IMR-90 (cell line): ENCODE measurements around the gene FCHO1. TPM values are rescaled to one million over a fixed set of nuclear protein-coding genes. Genes with fewer than 3 reads are reported as not detected.

Experiments
- ATAC-seq: fragments of 200-7000 bp; cut with Tn5 transposase; 2 replicates; pipeline ENCODE4 v1.9.1; 2020; ENCODE audit warnings: low read depth, mild to moderate bottlenecking, moderate library complexity
- BruUV-seq: library from RNA; stranded (reverse); fragments of 400-500 nt; replicated peaks from 2 replicates; lab custom pipeline; 2021; lab: Mats Ljungman, UMichigan
- CTCF ChIA-PET: fragments of 300-600 bp; formaldehyde crosslinking; extraction: SDS; loops from one replicate; lab custom pipeline; 2021; ENCODE audit warnings: antibody characterized with exemption; lab: Yijun Ruan, JAX
- POLR2A ChIA-PET: fragments of 300-600 bp; sonication (Branson Sonifier 250); formaldehyde crosslinking; loops from one replicate; lab custom pipeline; 2022; ENCODE audit warnings: antibody characterized with exemption; ENCODE audit not compliant: unreplicated experiment; lab: Charles Lee
- DNase-seq: peaks from one replicate; pipeline ENCODE4 v3.0.0; 2013
- H2AFZ ChIP-seq: replicated peaks from 2 replicates; pipeline ENCODE3; 2013; ENCODE audit warnings: low read length, mild to moderate bottlenecking; ENCODE audit not compliant: poor library complexity
- H2AK5ac ChIP-seq: 2 replicates; pipeline ENCODE4 v1.6.1; 2013; ENCODE audit warnings: low read depth, low read length, inconsistent platforms
- H2AK9ac ChIP-seq: replicated peaks from 2 replicates; pipeline ENCODE3; 2013; ENCODE audit warnings: mild to moderate bottlenecking, low read depth, low read length, moderate library complexity; ENCODE audit not compliant: poor library complexity
- H2BK120ac ChIP-seq: 2 replicates; pipeline ENCODE4 v1.6.1; 2013; ENCODE audit warnings: low read depth, low read length, inconsistent platforms
- H2BK15ac ChIP-seq: 3 replicates; pipeline ENCODE4 v1.6.1; 2013; ENCODE audit warnings: low read depth, low read length, inconsistent platforms
- H2BK20ac ChIP-seq: 2 replicates; pipeline ENCODE4 v1.6.1; 2013; ENCODE audit warnings: low read depth, mild to moderate bottlenecking, inconsistent platforms, low read length, moderate library complexity
- H2BK5ac ChIP-seq: 2 replicates; pipeline ENCODE4 v1.6.1; 2013; ENCODE audit warnings: mild to moderate bottlenecking, low read depth, low read length, inconsistent platforms; ENCODE audit not compliant: poor library complexity, severe bottlenecking
- H3K14ac ChIP-seq: replicated peaks from 2 replicates; pipeline ENCODE4 v1.6.1; 2013; ENCODE audit warnings: low read depth, low read length, inconsistent platforms
- H3K18ac ChIP-seq: 2 replicates; pipeline ENCODE4 v1.6.1; 2013; ENCODE audit warnings: low read depth, low read length, control low read depth
- H3K23ac ChIP-seq: 2 replicates; pipeline ENCODE4 v1.6.1; 2013; ENCODE audit warnings: low read depth, low read length, inconsistent platforms
- H3K27ac ChIP-seq: 2 replicates; pipeline ENCODE4 v1.5.1; 2013; ENCODE audit warnings: mild to moderate bottlenecking, control low read depth, low read length; ENCODE audit not compliant: insufficient read depth
- H3K27me3 ChIP-seq: 2 replicates; pipeline ENCODE4 v1.6.1; 2013; ENCODE audit warnings: low read length; ENCODE audit not compliant: control insufficient read depth, insufficient read depth
- H3K36me3 ChIP-seq: 2 replicates; pipeline ENCODE4 v1.6.1; 2013; ENCODE audit warnings: low read length, mixed read lengths; ENCODE audit not compliant: control insufficient read depth, insufficient read depth
- H3K4ac ChIP-seq: 2 replicates; pipeline ENCODE4 v1.6.1; 2013; ENCODE audit warnings: low read depth, low read length, inconsistent platforms
- H3K4me1 ChIP-seq: 2 replicates; pipeline ENCODE4 v1.6.1; 2013; ENCODE audit warnings: low read length, mixed read lengths; ENCODE audit not compliant: control insufficient read depth, insufficient read depth
- H3K4me2 ChIP-seq: 2 replicates; pipeline ENCODE4 v1.6.1; 2013; ENCODE audit warnings: low read depth, mild to moderate bottlenecking, control low read depth, low read length, moderate library complexity
- H3K4me3 ChIP-seq: 2 replicates; pipeline ENCODE4 v1.5.1; 2013; ENCODE audit warnings: low read depth, mild to moderate bottlenecking, control low read depth, low read length, moderate library complexity; ENCODE audit not compliant: insufficient read depth
- H3K56ac ChIP-seq: 2 replicates; pipeline ENCODE4 v1.6.1; 2013; ENCODE audit warnings: low read length, inconsistent platforms; ENCODE audit not compliant: insufficient read depth; ENCODE audit errors: extremely low read depth
- H3K79me1 ChIP-seq, 2 experiments: 2 replicates each; pipeline ENCODE4 v1.6.1; 2013; ENCODE audit warnings: low read length in 2 of 2, inconsistent platforms in 1 of 2, low read depth in 1 of 2
- H3K9ac ChIP-seq: 2 replicates; pipeline ENCODE4 v1.6.1; 2013; ENCODE audit warnings: low read depth, low read length, control low read depth
- H3K9me1 ChIP-seq: 2 replicates; pipeline ENCODE4 v1.6.1; 2013; ENCODE audit warnings: low read length, inconsistent platforms; ENCODE audit not compliant: insufficient read depth
- H3K9me3 ChIP-seq: 2 replicates; pipeline ENCODE4 v1.6.1; 2013; ENCODE audit warnings: low read length; ENCODE audit not compliant: control insufficient read depth, insufficient read depth
- H4K20me1 ChIP-seq: 2 replicates; pipeline ENCODE4 v1.6.1; 2013; ENCODE audit warnings: low read length, inconsistent platforms; ENCODE audit not compliant: insufficient read depth
- H4K5ac ChIP-seq: 2 replicates; pipeline ENCODE4 v1.6.1; 2013; ENCODE audit warnings: mild to moderate bottlenecking, low read depth, low read length, control low read depth
- H4K8ac ChIP-seq, 2 experiments: 2 replicates each; pipeline ENCODE4 v1.6.1; 2013; ENCODE audit warnings: low read depth in 2 of 2, low read length in 2 of 2, control low read depth in 1 of 2, inconsistent platforms in 1 of 2
- H4K91ac ChIP-seq: 2 replicates; pipeline ENCODE4 v1.6.1; 2013; ENCODE audit warnings: low read depth, low read length, inconsistent platforms; ENCODE audit not compliant: insufficient read depth
- BHLHE40 ChIP-seq: fragments of 150-350 bp; IDR thresholded peaks from 2 replicates; pipeline ENCODE4 v1.6.1; 2016; ENCODE audit warnings: mild to moderate bottlenecking, low read depth, low read length
- CEBPB ChIP-seq: IDR thresholded peaks from 2 replicates; pipeline ENCODE4 v1.6.1; 2012; ENCODE audit warnings: low read depth, low read length, improper control_type of control experiment
- CHD1 ChIP-seq: IDR thresholded peaks from 2 replicates; pipeline ENCODE4 v1.6.1; 2012; ENCODE audit warnings: low read depth, low read length, improper control_type of control experiment
- FOS ChIP-seq: fragments of 150-350 bp; IDR thresholded peaks from 2 replicates; pipeline ENCODE4 v1.6.1; 2016; ENCODE audit warnings: low read depth, low read length
- MAFK ChIP-seq: IDR thresholded peaks from 2 replicates; pipeline ENCODE4 v1.6.1; 2012; ENCODE audit warnings: low read depth, low read length, improper control_type of control experiment
- MAZ ChIP-seq: IDR thresholded peaks from 2 replicates; pipeline ENCODE4 v1.6.1; 2012; ENCODE audit warnings: low read depth, mild to moderate bottlenecking, low read length, improper control_type of control experiment, moderate library complexity, borderline replicate concordance
- MXI1 ChIP-seq: IDR thresholded peaks from 2 replicates; pipeline ENCODE4 v1.6.1; 2012; ENCODE audit warnings: low read depth, mild to moderate bottlenecking, low read length, moderate library complexity, borderline replicate concordance
- NFE2L2 ChIP-seq: fragments of 150-350 bp; IDR thresholded peaks from 2 replicates; pipeline ENCODE4 v1.6.1; 2016; ENCODE audit warnings: low read depth, mild to moderate bottlenecking, low read length
- POLR2A ChIP-seq: IDR thresholded peaks from 2 replicates; pipeline ENCODE4 v1.6.1; 2012; ENCODE audit warnings: mild to moderate bottlenecking, low read depth, low read length
- RAD21 ChIP-seq: IDR thresholded peaks from 2 replicates; pipeline ENCODE4 v1.6.1; 2012; ENCODE audit warnings: low read length, improper control_type of control experiment
- RCOR1 ChIP-seq: IDR thresholded peaks from 2 replicates; pipeline ENCODE4 v1.6.1; 2012; ENCODE audit warnings: mild to moderate bottlenecking, low read length, improper control_type of control experiment; ENCODE audit not compliant: insufficient replicate concordance
- RFX5 ChIP-seq: IDR thresholded peaks from 2 replicates; pipeline ENCODE4 v1.8.0; 2012; ENCODE audit warnings: low read depth, mild to moderate bottlenecking, low read length, moderate library complexity
- SMC3 ChIP-seq: fragments of 150-350 bp; IDR thresholded peaks from 2 replicates; pipeline ENCODE4 v1.6.1; 2016; ENCODE audit warnings: low read depth, mild to moderate bottlenecking, antibody characterized with exemption, low read length, moderate library complexity
- WGBS, 2 experiments: methylation state at CpG; one replicate each; pipeline versions ENCODE4 v1.1.5 to v1.1.7; 2013; ENCODE audit warnings: missing lambda C conversion rate in 2 of 2; ENCODE audit not compliant: insufficient read length in 1 of 2; ENCODE audit errors: extremely low coverage in 2 of 2; 5-methylcytosine and 5-hydroxymethylcytosine counted together
- dilution Hi-C: fragments of 300-500 bp; cut with HindIII; formaldehyde crosslinking; loops from one replicate; pipeline ENCODE4 v1.14.3; 2018; ENCODE audit warnings: low sequenced_read_pairs; ENCODE audit not compliant: unreplicated experiment
- in situ Hi-C: fragments of 300-500 bp; cut with MboI; formaldehyde crosslinking; loops from 3 replicates; pipeline ENCODE4 v1.14.3; 2019; ENCODE audit warnings: low sequenced_read_pairs, inconsistent platforms, mixed read lengths
- intact Hi-C: fragments of 100-400 bp; cut with micrococcal nuclease; formaldehyde crosslinking; loops from 2 replicates; pipeline ENCODE4 v1.10.0; 2022
- polyA plus RNA-seq, 3 experiments: library from polyadenylated mRNA; depleted of rRNA; stranded (reverse); fragments of >200 nt; gene quantifications; 2 replicates each; pipeline ENCODE4 v1.2.3, GENCODE V29; 2012; ENCODE audit warnings: low replicate concordance in 1 of 3
- total RNA-seq: library from RNA; depleted of rRNA; stranded (reverse); fragments of >200 nt; gene quantifications from 2 replicates; pipeline ENCODE4 v1.2.3, GENCODE V29; 2012
- TF ChIP-seq, protein P1 (sequence below): conservative IDR thresholded peaks from 2 replicates; pipeline ENCODE4 v1.5.1; 2012; ENCODE audit warnings: mild to moderate bottlenecking, low read depth, low read length, improper control_type of control experiment
- TF ChIP-seq, protein P2 (sequence below): fragments of 150-350 bp; IDR thresholded peaks from 2 replicates; pipeline ENCODE4 v1.6.1; 2016; ENCODE audit warnings: low read depth, mild to moderate bottlenecking, low read length, moderate library complexity, borderline replicate concordance
- TF ChIP-seq, protein P3 (sequence below): fragments of 150-350 bp; IDR thresholded peaks from 2 replicates; pipeline ENCODE4 v1.6.1; 2017; ENCODE audit warnings: mild to moderate bottlenecking, antibody characterized with exemption, low read length, low read depth

The FCHO1 gene
- total and polyA plus RNA-seq, 2 of the 4 experiments (the other 2 are of a cell fraction): 0.18 to 1.0 TPM

DNA sequence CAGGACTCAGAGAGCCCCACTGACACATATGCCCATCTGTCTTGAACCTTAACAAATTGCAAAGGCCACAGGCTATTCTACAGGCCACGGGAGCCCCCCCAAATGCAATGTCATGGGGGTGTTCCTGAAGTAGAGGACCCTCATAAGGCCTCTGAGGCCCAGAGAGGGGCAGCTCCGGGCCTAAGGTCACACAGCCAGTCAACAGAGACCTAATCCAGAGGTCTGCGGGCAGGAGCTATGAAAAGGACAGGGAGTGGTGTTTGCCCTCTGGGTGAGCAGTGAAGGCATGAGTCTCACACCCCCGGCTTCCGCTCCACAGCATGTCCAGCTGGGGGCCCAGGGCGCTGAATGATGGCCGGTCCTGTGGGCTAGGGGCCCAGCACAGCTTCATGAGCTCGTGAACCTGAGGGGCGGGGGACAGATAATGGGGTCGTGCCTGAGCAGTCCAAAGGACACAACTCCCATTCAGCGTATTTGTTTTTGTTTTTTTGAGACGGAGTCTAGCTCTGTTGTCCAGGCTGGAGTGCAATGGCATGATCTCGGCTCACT is 75.3 kb downstream of the FCHO1 start:
- Histone ChIP-seq H4K5ac (no peak overlapping the region), H3K14ac (no peak overlapping the region), H3K4ac (no peak overlapping the region), H3K27me3 (peaks cover 26% of the 10 kb centered on the region), H3K18ac (no peak overlapping the region), H3K23ac (no peak overlapping the region), H2AFZ (no peak overlapping the region), H3K36me3 (no peaks in the 10 kb centered on the region), H3K4me2 (no peak overlapping the region), H3K4me1 (peaks cover 2% of the 10 kb centered on the region; the same call in 1 of the 2 replicates), H2BK120ac (no peak overlapping the region), H4K91ac (no peak overlapping the region), H2BK15ac (no peak overlapping the region), H2BK5ac (no peak overlapping the region), H3K56ac (no peak overlapping the region), H2BK20ac (no peak overlapping the region), H3K79me1 (no peaks in the 10 kb centered on the region), H4K8ac (no peak overlapping the region), H3K9me1 (no peaks in the 10 kb centered on the region), H3K9me3 (no peaks in the 10 kb centered on the region), H3K9ac (no peak overlapping the region), H3K27ac (no peak overlapping the region), H2AK5ac (no peak overlapping the region), H2AK9ac (no peak overlapping the region), H3K4me3 (no peak overlapping the region), H4K20me1 (no peaks in the 10 kb centered on the region)
- ATAC-seq: no peak
- WGBS, 2 experiments: 84% methylated on average over 12 of the region's 13 CpGs; no CpG with 5 or more reads in 1 of the 2 experiments
- in situ Hi-C loops (no loop called here), intact Hi-C loops (no loop called here), dilution Hi-C loops (no loop called here)
- POLR2A ChIA-PET: no interaction called here
- no peak for DNase-seq
- CTCF ChIA-PET: no interaction called here
- no TSS peak for BruUV-seq
- TF ChIP-seq NFE2L2: no peak
- TF ChIP-seq RCOR1: no peak
- no peak for TF ChIP-seq SMC3
- no peak for TF ChIP-seq MAZ
- TF ChIP-seq MAFK: no peak
- TF ChIP-seq, protein P1, sequence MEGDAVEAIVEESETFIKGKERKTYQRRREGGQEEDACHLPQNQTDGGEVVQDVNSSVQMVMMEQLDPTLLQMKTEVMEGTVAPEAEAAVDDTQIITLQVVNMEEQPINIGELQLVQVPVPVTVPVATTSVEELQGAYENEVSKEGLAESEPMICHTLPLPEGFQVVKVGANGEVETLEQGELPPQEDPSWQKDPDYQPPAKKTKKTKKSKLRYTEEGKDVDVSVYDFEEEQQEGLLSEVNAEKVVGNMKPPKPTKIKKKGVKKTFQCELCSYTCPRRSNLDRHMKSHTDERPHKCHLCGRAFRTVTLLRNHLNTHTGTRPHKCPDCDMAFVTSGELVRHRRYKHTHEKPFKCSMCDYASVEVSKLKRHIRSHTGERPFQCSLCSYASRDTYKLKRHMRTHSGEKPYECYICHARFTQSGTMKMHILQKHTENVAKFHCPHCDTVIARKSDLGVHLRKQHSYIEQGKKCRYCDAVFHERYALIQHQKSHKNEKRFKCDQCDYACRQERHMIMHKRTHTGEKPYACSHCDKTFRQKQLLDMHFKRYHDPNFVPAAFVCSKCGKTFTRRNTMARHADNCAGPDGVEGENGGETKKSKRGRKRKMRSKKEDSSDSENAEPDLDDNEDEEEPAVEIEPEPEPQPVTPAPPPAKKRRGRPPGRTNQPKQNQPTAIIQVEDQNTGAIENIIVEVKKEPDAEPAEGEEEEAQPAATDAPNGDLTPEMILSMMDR: no peak
- no peak for TF ChIP-seq FOS
- no peak for TF ChIP-seq BHLHE40
- TF ChIP-seq MXI1: no peak
- TF ChIP-seq RAD21: no peak
- TF ChIP-seq, protein P2, sequence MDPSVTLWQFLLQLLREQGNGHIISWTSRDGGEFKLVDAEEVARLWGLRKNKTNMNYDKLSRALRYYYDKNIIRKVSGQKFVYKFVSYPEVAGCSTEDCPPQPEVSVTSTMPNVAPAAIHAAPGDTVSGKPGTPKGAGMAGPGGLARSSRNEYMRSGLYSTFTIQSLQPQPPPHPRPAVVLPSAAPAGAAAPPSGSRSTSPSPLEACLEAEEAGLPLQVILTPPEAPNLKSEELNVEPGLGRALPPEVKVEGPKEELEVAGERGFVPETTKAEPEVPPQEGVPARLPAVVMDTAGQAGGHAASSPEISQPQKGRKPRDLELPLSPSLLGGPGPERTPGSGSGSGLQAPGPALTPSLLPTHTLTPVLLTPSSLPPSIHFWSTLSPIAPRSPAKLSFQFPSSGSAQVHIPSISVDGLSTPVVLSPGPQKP: no peak
- no peak for TF ChIP-seq POLR2A
- TF ChIP-seq, protein P3, sequence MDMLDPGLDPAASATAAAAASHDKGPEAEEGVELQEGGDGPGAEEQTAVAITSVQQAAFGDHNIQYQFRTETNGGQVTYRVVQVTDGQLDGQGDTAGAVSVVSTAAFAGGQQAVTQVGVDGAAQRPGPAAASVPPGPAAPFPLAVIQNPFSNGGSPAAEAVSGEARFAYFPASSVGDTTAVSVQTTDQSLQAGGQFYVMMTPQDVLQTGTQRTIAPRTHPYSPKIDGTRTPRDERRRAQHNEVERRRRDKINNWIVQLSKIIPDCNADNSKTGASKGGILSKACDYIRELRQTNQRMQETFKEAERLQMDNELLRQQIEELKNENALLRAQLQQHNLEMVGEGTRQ: no peak
- TF ChIP-seq RFX5: no peak
- no peak for TF ChIP-seq CHD1
- TF ChIP-seq CEBPB: no peak
